H9 (cell line): ENCODE results near the gene PLA2G2C. TPM values are rescaled to one million over a fixed set of nuclear protein-coding genes. Genes with fewer than 3 reads are reported as not detected.

Experiments used
- DNase-seq: peaks from one replicate; pipeline ENCODE4 v3.0.0-alpha.2; 2017
- H2AFZ ChIP-seq: one replicate; pipeline ENCODE4 v1.6.1; 2013; ENCODE audit warnings: mild to moderate bottlenecking, low read length, control low read depth, moderate library complexity
- H2AK5ac ChIP-seq: 2 replicates; pipeline ENCODE4 v1.6.1; 2013; ENCODE audit warnings: low read length, control low read depth, mixed read lengths; ENCODE audit not compliant: insufficient read length
- H2BK120ac ChIP-seq: one replicate; pipeline ENCODE4 v1.6.1; 2013; ENCODE audit warnings: low read depth, mild to moderate bottlenecking, low read length, control low read depth, inconsistent platforms; ENCODE audit not compliant: poor library complexity, severe bottlenecking
- H2BK12ac ChIP-seq: 2 replicates; pipeline ENCODE4 v1.6.1; 2013; ENCODE audit warnings: low read length, control low read depth, mixed read lengths, low read depth; ENCODE audit not compliant: insufficient read length
- H2BK15ac ChIP-seq: 2 replicates; pipeline ENCODE4 v1.6.1; 2013; ENCODE audit warnings: low read depth, low read length, control low read depth
- H2BK20ac ChIP-seq: one replicate; pipeline ENCODE4 v1.6.1; 2013; ENCODE audit warnings: low read depth, mild to moderate bottlenecking, low read length, control low read depth, inconsistent platforms; ENCODE audit not compliant: poor library complexity, severe bottlenecking
- H2BK5ac ChIP-seq: 2 replicates; pipeline ENCODE4 v1.6.1; 2013; ENCODE audit warnings: low read length, control low read depth, mixed read lengths; ENCODE audit not compliant: insufficient read length
- H3K14ac ChIP-seq: 2 replicates; pipeline ENCODE4 v1.6.1; 2013; ENCODE audit warnings: low read length, control low read depth; ENCODE audit not compliant: insufficient read depth
- H3K18ac ChIP-seq: 2 replicates; pipeline ENCODE4 v1.6.1; 2013; ENCODE audit warnings: low read depth, mild to moderate bottlenecking, mixed read lengths, low read length, control low read depth; ENCODE audit not compliant: insufficient read length
- H3K23ac ChIP-seq: 2 replicates; pipeline ENCODE4 v1.6.1; 2013; ENCODE audit warnings: low read length, control low read depth, mixed read lengths, low read depth; ENCODE audit not compliant: insufficient read length
- H3K23me2 ChIP-seq: 2 replicates; pipeline ENCODE4 v1.6.1; 2013; ENCODE audit warnings: low read depth, mild to moderate bottlenecking, mixed read lengths, low read length, control low read depth; ENCODE audit not compliant: insufficient read length, poor library complexity, severe bottlenecking
- H3K27ac ChIP-seq: 2 replicates; pipeline ENCODE4 v1.5.1; 2013; ENCODE audit warnings: low read length, control low read depth, mixed read lengths, low read depth; ENCODE audit not compliant: insufficient read length
- H3K27me3 ChIP-seq: 2 replicates; pipeline ENCODE4 v1.6.1; 2013; ENCODE audit warnings: low read length, control low read depth, inconsistent platforms; ENCODE audit not compliant: insufficient read depth
- H3K4ac ChIP-seq: 2 replicates; pipeline ENCODE4 v1.6.1; 2013; ENCODE audit warnings: low read depth, mild to moderate bottlenecking, control low read depth, inconsistent platforms, low read length, moderate library complexity
- H3K4me1 ChIP-seq: 2 replicates; pipeline ENCODE4 v1.6.1; 2013; ENCODE audit warnings: low read length, control low read depth, inconsistent platforms; ENCODE audit not compliant: insufficient read depth
- H3K4me2 ChIP-seq: 2 replicates; pipeline ENCODE4 v1.6.1; 2013; ENCODE audit warnings: low read length, control low read depth, mixed read lengths; ENCODE audit not compliant: insufficient read length, insufficient read depth
- H3K56ac ChIP-seq: 2 replicates; pipeline ENCODE4 v1.6.1; 2013; ENCODE audit warnings: low read depth, mild to moderate bottlenecking, mixed read lengths, low read length, control low read depth; ENCODE audit not compliant: insufficient read length
- H3K79me1 ChIP-seq: 2 replicates; pipeline ENCODE4 v1.6.1; 2013; ENCODE audit warnings: low read depth, mild to moderate bottlenecking, moderate library complexity, low read length, control low read depth, inconsistent platforms; ENCODE audit not compliant: insufficient read depth, poor library complexity, severe bottlenecking
- H3K79me2 ChIP-seq: 2 replicates; pipeline ENCODE4 v1.6.1; 2013; ENCODE audit warnings: low read length, control low read depth, inconsistent platforms; ENCODE audit not compliant: insufficient read depth
- H3K9ac ChIP-seq: 2 replicates; pipeline ENCODE4 v1.6.1; 2013; ENCODE audit warnings: low read length, control low read depth, mixed read lengths; ENCODE audit not compliant: insufficient read length; ENCODE audit errors: extremely low read depth
- H3K9me3 ChIP-seq: one replicate; pipeline ENCODE4 v1.6.1; 2013; ENCODE audit warnings: low read depth, low read length, inconsistent platforms; ENCODE audit not compliant: control insufficient read depth
- H3T11ph ChIP-seq: one replicate; pipeline ENCODE4 v1.6.1; 2013; ENCODE audit warnings: mild to moderate bottlenecking, low read length, control low read depth, inconsistent platforms
- H4K20me1 ChIP-seq: one replicate; pipeline ENCODE4 v1.6.1; 2013; ENCODE audit not compliant: control insufficient read depth, insufficient read length, insufficient read depth
- H4K5ac ChIP-seq: 2 replicates; pipeline ENCODE4 v1.6.1; 2013; ENCODE audit warnings: low read depth, mild to moderate bottlenecking, mixed read lengths, low read length, control low read depth; ENCODE audit not compliant: insufficient read length
- H4K8ac ChIP-seq: replicated peaks from 2 replicates; pipeline ENCODE4 v1.6.1; 2013; ENCODE audit warnings: low read length, control low read depth, mixed read lengths, low read depth; ENCODE audit not compliant: insufficient read length
- H4K91ac ChIP-seq: 2 replicates; pipeline ENCODE4 v1.6.1; 2013; ENCODE audit warnings: low read depth, mild to moderate bottlenecking, moderate library complexity, mixed read lengths, low read length, control low read depth; ENCODE audit not compliant: insufficient read length
- H3K27ac Mint-ChIP-seq, 3 experiments: 2 replicates in 2 of 3; 3 replicates in 1 of 3; pipeline ENCODE4 v1.8.0; 2020 to 2021; ENCODE audit warnings: mixed read lengths in 3 of 3, mild to moderate bottlenecking in 1 of 3, moderate library complexity in 1 of 3
- H3K27me3 Mint-ChIP-seq: 2 replicates; pipeline ENCODE4 v1.8.0; 2021; ENCODE audit warnings: low read depth, mild to moderate bottlenecking, moderate library complexity, mixed read lengths
- H3K36me3 Mint-ChIP-seq, 3 experiments: 2 replicates in 2 of 3; 3 replicates in 1 of 3; pipeline ENCODE4 v1.8.0; 2020 to 2021; ENCODE audit warnings: low read depth in 3 of 3, mixed read lengths in 3 of 3; ENCODE audit not compliant: insufficient read depth in 1 of 3
- H3K4me1 Mint-ChIP-seq, 2 experiments: 2 replicates each; pipeline ENCODE4 v1.8.0; 2020; ENCODE audit warnings: mixed read lengths in 2 of 2
- H3K4me3 Mint-ChIP-seq, 2 experiments: 2 replicates in 1 of 2; 3 replicates in 1 of 2; pipeline ENCODE4 v1.8.0; 2020 to 2021; ENCODE audit warnings: mild to moderate bottlenecking in 2 of 2, mixed read lengths in 2 of 2, moderate library complexity in 1 of 2
- H3K9me3 Mint-ChIP-seq, 2 experiments: 2 replicates in 1 of 2; 3 replicates in 1 of 2; pipeline ENCODE4 v1.8.0; 2020; ENCODE audit warnings: mild to moderate bottlenecking in 2 of 2, mixed read lengths in 2 of 2, moderate library complexity in 1 of 2
- CTCF ChIP-seq: fragments of 200-600 bp; sonication (generic); conservative IDR thresholded peaks from 3 replicates; pipeline ENCODE4 v1.8.0; 2021; ENCODE audit warnings: antibody characterized with exemption, mild to moderate bottlenecking
- WGBS: extraction: QIAGEN DNeasy Blood & Tissue Kit; methylation state at CpG from one replicate; pipeline ENCODE4 v1.1.7; 2013; ENCODE audit warnings: missing lambda C conversion rate, low lambda C conversion rate, mixed read lengths; ENCODE audit not compliant: insufficient read length; ENCODE audit errors: extremely low coverage; 5-methylcytosine and 5-hydroxymethylcytosine counted together
- total RNA-seq: library from RNA; stranded (reverse); gene quantifications from 2 replicates; pipeline ENCODE4 v1.2.1, GENCODE V29; 2021

PLA2G2C gene
- total RNA-seq, 1 experiment from 2014 or later, result not detected

- Mint-ChIP-seq H3K27ac (no peak overlapping the region), H3K4me3 (no peak overlapping the region), H3K27me3 (peaks cover 32% of the 10 kb centered on the region), H3K36me3 (0 out of 7 replicates have a peak, but pooled peaks cover 0 to 4% (median 0%) of the 10 kb centered on the region in 3 experiments), H3K4me1 (peaks cover 3 to 4% of the 10 kb centered on the region in 2 experiments; a peak in 2 of 4 replicates), H3K9me3 (peaks cover 6% of the 10 kb centered on the region in 2 experiments; a peak in 4 of 5 replicates)
- no peak overlapping the region for H2BK15ac ChIP-seq
- no peak overlapping the region for H4K8ac ChIP-seq
- no peak overlapping the region for H2AK5ac ChIP-seq
- no peak overlapping the region for H2BK20ac ChIP-seq
- no peaks in the 10 kb centered on the region for H3K23me2 ChIP-seq
- no peak overlapping the region for H2BK5ac ChIP-seq
- H4K20me1 ChIP-seq, result no peaks in the 10 kb centered on the region
- H3K4me1 ChIP-seq, result no peaks in the 10 kb centered on the region
- no peak overlapping the region for H2AFZ ChIP-seq
- no peaks in the 10 kb centered on the region for H3K9me3 ChIP-seq
- DNase-seq, result no peak
- no peak overlapping the region for H3K56ac ChIP-seq
- H3K18ac ChIP-seq, result no peak overlapping the region
- H3K23ac ChIP-seq, result no peak overlapping the region
- no peak overlapping the region for H2BK120ac ChIP-seq
- no peak overlapping the region for H3K27ac ChIP-seq
- H3K79me1 ChIP-seq, result no peaks in the 10 kb centered on the region
- WGBS, result no CpG with 5 or more reads among the region's 11 CpGs
- no peak overlapping the region for H4K5ac ChIP-seq
- H3K14ac ChIP-seq, result no peak overlapping the region
- H3K27me3 ChIP-seq, result no peaks in the 10 kb centered on the region
- H3T11ph ChIP-seq, result no peak overlapping the region
- no peaks in the 10 kb centered on the region for H3K79me2 ChIP-seq
- no peak overlapping the region for H3K4me2 ChIP-seq
- no peak overlapping the region for H3K9ac ChIP-seq
- no peak overlapping the region for H4K91ac ChIP-seq
- peak overlapping the region; percentile 6 for H2BK12ac ChIP-seq
- TF ChIP-seq CTCF, result no peak
- no peak overlapping the region for H3K4ac ChIP-seq
Observed at GRCh38 chr1:20212085-20212684, 25.9 kb upstream of the PLA2G2C start.
